ENCODE measurements around the gene ART4.

ART4 gene

DNA sequence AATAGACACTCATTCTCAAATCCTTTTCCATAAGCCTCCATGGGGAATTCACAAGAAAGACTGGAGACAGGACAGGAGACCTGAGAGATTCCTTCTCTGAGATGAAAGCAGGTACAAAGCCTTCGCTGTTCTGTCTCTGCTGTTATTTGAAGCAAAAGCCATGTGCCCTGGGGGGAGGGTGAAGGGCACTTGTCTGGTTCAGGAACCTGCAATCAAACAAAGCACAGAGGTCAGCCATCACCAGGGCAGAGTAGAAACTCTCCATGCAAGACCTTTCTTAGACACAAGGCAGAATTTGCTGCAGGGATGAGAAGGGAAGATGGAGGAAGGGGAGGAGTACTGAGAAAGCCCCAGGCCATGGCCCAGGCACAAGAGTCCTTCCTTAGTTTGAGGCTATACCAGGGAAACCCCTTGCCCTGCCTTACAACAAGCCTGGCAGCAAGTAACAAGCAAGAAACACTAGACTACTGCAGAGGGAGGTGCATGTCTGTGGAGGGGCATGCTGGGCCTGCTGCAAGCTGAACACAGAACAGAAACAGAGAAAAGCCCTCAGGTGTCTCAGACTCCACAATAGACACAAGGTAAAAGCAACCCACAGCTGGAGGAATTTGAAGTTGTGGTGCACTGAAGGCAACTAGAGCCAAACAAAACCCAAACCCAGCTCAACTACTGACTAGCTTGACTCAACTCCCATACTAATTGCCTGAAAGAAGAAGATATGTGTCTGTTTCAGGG is 7.8 kb upstream of the ART4 start:
- DNase-seq (ENCODE audit: low spot score) = no peak

DNA sequence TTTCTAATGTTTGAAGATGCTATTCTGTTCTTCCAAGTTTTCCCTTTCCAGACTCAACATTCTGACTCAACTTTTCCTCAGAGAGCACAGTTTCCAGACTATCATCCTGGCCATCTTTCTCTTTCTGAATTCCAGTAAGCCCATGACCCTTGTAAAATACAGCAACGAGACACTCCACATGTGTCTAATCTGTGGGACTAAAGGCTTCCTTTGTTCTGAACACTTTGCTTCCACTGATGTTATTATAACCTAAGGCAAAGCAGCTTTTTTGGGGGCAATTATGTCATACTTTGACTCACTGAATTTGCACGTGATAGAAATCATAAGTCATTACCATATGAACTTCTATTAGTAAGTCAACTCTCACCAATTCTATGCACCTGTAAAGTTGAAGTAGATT is 6.3 kb upstream of the ART4 start:
- no peak for DNase-seq (ENCODE audit: low spot score)

DNA sequence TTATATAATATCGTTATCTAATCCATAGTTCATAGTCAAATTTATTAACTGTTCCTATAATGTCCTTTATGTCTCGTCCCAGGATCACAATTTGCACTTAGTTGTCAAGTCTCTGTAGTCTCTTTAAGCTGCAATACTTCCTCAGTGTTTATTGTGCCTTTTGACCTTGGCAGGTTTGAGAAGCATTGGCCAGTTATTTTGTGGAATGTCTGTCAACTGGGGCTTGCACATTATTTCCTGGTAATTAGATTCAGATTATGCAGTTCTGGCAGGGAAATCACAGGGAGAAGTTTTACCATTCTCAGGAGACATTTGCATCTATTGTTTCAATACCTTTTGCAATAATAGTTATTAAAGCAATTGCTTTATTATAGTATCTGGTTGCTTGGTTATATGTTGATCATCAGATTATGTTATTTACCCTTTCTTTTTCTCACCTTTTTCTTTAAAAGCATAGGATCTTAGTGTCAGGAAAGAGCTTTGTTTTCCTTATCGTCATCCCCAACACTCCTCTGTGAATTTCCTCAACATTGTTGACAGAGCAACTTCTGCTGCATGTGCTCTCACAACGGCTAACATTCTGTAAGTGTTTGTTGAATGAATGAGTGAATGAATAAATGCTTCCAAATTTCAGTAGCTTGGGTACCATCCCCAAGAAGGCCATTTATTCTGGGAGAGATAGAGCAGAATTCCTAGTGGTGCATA is 3.7 kb upstream of the ART4 start:
- no peak for DNase-seq (ENCODE audit: low spot score)

DNA sequence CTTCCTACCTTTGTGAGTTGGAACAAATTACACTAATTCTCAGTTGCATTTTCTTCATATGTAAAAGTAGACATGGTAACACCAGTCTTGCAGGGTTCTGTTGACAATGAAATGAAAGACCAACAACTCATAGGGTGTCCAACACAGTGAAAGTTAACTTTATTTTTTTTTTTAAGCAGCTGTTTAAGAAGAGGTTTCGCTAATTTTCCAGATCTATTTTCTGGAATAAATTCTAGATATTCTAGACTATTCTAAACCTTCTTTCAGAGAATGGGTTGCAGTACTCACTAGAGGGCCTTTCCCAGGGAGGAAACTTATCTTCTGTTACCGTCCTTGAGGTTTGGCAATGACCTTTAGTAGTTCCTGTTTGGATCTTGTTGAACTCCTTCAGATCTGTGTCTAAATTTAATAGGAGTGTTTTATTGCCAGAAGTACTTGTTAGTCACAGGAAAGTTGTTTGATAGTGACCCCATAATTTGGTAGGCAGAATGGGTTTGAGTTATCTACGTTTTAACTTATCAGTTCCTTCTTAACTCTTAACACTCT is 2.8 kb upstream of the ART4 start:
- no peak for DNase-seq (ENCODE audit: low spot score)

DNA sequence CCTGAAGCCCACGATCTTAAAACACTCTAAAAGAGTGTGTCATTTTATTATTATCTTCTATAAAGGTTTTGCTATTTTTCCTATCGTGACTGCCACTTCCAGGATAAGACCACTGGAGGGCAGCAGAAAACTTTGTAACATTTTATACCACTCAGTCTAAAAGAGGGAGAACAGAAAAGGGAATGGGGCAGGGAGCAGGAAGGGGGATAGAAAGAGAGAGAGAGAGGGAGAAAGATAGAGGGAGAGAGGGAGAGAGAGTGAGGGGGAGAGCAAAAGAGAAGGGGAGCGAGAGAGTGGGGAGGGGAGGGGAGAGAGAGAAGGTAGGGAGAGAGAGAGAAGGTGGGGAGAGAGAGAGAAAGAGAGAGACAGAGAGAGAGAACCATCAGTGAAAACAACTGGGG is 2.0 kb upstream of the ART4 start:
- DNase-seq (ENCODE audit: low spot score) = peak; percentile 55

DNA sequence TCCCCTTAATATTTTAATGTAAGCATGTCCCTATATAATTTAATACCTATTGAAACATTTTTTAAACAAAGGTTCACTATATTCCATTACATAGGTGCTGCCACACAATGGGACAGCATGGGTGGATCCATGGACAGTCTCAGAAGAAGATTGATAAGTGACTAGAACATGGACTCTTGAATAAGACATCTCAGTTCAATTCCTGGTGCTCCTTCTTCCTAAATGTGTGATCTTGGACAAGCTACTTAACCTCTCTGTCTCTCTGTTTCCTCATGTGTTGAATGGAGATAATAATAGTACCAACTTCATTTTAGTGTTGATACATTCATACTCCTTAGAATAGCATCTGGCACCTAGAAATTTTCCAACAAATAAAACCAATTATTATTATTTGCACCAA is 1.1 kb upstream of the ART4 start:
- no peak for DNase-seq (ENCODE audit: low spot score)

DNA sequence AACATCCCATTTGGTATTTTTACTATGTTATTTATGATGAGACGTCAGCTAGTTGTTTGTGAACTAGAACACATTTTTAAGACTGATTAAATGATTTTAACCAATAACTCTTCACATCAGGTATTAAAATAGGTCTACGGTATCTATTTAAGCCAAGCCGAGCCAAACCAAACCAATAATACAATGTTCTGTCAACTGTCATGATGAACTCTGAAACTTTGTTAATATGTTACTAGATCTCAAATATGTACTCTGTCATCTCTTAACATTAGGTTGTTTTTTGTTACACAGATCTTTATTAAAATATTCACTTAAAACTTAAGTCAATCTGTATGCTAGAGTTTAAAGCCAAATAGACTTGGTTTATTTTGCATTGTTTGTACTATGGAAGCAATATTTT is 1.0 kb downstream of the ART4 start:
- no peak for DNase-seq (ENCODE audit: low spot score)

DNA sequence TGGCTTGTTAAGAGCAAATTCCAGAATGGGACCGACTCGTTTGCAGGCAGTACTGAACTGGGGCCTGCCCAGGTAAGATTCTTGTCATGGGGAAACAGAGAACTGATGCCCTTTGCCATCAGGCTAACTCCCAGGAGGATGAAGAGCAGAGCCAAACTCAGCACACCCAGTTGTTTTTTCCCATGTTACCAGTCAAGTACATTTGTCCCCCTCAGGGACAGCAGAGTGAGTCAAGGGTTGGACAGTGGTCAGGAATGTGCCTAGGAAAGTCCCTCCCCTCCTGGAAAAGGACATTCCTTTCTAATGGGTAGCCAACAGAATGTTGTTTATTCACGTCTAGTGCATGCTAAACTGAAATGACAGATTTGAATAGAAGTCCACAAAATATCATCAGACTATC is 1.6 kb downstream of the ART4 start:
- DNase-seq (ENCODE audit: low spot score) = peak; percentile 24

DNA sequence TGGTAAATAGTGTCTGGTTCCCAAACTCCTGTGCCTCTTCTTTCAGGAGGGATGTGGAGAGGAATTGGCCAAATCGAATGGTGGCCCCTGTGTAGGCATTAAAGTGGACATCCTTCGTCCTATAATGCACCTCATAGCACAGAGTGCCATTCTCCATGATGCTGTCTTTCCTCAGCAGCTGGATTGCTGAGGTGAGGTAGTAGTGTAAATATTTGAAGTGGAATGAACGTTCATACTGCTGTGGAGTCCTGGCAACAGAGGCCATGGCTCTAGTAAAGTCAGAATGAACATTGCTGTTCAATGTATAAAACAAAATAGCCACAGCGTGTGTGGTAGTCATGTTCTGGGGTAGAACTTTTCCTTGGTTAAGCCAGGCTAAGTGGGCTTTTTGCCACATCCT is 2.7 kb downstream of the ART4 start:
- no peak for DNase-seq (ENCODE audit: low spot score)

DNA sequence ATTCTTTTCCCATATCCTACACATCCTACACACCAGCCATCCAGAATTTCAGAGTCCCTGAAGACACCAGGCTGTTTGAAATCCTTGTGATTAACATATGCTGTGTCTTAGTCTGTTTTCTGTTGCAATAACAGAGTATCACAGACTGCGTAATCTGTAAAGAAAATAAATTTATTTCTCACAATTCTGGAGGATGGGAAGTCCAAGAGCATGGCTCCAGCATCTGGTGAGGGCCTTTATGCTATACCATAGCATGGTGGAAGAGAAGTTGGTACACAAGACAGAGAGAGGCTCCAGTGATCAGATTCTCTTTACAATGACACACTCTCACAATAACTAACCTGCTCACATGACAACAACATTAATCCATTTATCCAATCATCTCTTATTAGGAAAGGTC is 4.1 kb downstream of the ART4 start:
- no peak for DNase-seq (ENCODE audit: low spot score)

DNA sequence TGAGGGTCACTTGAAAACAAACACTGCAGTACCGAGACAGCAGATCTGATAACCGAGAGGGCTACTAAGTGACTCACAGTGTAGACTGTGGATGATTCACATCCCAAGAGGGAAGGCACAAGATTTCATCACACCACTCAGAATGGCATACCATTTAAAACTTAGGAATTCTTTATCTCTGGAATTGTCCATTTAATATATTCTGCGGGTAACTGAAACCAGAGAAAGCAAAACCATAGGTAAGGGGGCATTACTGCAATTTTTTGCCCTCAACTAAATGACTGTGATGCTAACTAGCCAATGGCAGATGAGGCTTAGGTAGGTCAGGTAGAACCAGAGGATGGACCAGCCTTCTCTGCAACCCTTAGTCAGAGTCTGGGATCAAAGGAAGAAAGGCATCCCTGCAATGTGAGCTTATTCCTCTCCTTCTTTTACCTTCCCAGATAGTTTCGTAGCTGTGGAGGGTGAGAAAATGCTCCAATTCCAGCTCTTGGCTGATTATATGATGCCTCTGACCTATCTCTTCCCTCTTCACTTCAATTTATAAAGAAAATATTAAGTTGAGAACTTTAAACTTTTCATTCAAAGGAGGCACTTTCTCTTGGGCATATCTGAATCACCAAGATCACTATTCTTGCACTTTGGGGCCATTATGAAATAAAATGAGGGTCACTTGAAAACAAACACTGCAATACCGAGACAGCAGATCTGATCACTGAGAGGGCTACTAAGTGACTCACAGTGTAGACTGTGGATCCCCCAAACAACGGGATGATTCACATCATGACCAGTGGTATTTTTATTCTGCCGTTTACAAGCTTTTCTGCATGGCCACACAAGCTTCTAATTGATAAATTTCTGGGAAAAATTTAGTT is 6.8 kb downstream of the ART4 start:
- peak; percentile 65 for DNase-seq (ENCODE audit: low spot score)

DNA sequence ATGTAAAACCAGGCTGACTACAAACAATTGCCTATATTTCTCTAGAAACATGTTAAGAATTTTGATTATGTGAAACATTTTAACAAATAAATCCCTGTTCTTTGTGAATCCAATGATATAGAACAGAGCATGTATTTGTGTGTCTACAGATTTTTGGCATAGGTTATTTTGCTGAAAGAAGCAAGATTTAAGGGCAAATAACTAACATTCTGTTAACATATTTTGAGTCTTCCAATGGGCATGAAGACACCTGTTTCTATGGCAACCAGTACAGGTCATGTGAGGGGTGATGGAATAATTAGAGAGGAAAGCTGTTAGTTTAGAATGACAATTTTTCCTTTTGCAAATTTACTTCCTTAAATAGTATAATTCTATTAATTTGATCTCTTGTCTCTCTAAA is 8.8 kb downstream of the ART4 start:
- DNase-seq (ENCODE audit: low spot score) = no peak

DNA sequence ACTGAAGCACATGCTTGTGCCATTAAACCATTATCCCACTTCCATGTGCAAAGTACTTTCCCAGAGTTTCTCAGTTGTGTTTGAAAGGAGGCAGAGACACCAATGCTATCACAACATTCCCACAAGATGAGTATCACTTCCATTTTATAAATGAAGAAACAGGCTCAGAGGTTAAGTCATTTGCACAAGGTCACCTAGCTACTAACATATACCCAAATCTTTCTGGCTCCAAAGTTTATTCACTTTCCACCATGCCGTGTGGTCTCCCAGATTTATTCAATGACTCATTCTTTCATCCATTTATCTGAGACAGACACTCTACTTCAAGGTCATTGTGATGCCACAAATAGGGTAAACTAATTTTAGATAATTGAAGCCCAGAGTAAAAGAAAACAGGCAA is 9.4 kb downstream of the ART4 start:
- DNase-seq (ENCODE audit: low spot score) = no peak

DNA sequence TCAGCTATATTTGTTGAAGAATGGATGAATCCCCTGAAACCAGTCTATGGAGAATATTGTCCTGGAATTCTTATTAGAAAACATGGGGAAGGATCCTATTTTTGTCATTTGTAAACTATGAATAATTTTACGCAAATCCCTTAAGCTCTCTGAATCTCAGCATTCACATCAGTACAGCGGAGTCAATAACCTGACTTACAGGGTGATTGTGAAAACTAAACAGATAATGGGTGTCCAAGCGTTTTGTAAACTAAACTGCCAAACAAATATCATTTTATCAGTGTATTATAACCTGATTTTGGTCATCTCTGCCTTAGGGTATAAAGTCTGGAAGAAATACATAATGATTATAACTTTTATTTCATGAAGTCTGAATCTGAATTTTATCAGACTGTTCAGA is 10.0 kb downstream of the ART4 start:
- DNase-seq (ENCODE audit: low spot score) = no peak

DNA sequence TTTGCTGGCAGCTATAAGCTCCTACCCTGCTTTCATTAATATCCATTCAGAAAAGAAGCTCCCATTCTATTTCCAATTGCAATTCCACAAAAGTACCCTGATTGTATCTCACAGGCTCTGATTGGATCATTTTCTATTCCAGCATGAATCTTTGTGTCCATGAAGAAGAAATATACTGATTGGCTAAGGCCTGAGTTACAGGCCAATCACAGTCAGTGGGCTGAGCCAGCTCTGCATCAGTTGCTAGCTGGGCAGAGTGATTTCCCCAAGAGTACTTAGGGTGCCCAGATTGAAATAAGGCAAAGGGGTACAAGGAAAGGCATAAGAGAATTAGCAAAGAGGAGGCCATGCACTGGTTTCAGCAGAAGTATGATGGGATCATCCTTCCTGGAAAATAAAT is 14.4 kb downstream of the ART4 start:
- no peak for DNase-seq (ENCODE audit: low spot score)

DNA sequence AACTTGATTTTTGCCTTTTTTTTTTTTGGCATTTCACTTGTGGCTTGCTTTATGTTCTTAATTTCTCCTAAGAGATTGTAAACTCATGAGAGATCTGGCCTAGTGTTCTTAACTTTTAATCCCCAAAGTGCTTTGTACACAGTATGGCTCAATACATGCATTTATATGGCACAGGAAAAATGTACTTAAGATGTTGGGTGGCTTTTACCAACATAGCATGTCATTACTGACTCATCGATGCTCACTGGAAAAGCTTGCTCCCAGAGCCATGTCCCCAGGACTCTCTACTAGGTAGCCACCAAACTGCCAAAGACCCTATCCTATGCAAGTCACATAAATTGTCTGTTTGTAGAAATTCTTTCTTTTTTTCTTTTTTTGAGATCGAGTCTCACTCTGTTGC is 16.3 kb downstream of the ART4 start:
- DNase-seq (ENCODE audit: low spot score) = no peak

DNA sequence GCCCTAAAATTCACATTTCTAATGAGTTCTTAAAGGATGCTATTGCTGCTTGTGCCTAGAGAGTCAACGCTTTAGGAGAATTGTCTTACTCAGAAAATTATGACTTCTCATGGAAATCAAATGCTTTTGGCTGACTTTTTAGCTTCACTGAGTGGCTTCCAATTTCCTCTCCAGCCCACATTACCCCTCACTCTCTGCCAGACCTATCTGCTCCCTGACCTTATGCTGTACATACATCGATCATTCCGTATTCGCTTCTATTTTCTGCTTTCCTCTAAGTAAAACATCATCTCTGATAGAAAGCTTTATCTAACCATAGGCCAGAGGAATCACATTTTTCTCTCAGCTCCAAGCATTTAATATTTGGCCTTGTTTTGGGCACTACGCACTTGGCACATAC is 16.8 kb downstream of the ART4 start:
- DNase-seq (ENCODE audit: low spot score) = no peak

DNA sequence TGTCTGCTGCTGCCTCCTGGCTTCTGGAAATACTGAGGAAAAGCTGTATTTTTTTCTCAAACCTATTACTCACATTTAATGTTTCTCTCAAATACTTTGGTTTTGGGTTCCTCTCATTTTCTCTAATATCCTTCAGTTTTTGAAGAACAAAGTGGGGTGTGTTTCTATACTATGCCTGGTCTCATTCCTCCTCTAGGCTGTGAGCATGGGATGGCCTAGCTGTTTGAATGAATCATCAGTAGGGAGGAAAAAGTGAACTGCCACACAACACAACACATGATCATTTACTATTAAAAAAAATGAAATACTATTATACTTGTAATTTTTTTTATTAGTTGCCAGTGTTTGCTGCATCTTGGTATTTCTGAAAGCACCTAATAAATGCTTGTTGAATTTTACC is 18.1 kb downstream of the ART4 start:
- DNase-seq (ENCODE audit: low spot score) = no peak

DNA sequence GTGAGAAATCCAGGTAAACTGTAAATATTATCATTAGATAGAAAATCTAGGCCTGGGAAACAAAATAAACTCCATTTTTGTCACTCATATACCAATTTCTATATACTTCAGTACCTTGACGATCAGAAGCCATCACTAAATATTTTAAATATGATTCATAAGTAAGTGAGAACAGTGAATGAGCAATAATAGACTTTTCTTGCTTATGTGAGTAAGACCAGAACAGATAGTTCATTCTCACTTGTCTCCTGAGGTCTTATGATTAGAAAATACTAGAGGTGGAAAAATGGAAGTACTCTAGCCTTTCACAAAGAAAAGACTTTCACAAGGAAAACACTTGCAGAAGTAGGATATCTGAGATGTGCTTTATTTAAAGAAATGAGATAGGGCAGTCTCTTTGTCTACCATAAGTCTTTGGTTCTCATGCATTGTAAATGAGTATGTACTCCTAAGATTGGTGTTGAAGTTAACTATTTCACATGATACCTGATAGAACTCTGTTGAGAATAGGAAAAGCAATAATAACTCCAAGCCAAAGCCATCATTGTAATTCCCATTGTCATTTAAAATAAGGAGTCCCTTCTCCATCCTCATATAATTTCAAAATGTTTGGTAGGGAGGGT is 19.2 kb downstream of the ART4 start:
- DNase-seq (ENCODE audit: low spot score) = no peak

DNA sequence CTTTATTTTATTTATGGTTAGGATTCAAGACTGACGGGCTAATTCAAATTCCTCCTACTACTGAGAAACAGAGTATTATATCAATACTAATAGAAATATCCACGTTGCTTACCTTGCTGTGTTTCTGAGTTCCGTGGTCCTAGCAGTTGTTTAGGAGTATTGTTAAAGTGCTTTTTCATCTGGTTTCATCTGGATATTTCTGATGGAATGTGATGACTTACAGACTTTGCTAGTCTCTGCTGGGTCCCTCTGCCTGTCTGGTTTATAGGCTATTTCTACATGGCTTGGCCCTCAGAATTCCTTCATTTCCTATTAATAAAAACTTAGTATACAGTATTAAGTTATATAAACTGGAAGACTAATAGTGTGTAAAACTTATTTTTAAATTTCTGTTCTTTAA is 29.3 kb downstream of the ART4 start, which contains the start of gene SMCO3:
TSS of gene SMCO3 (minus strand) at position 169 of the 400 bp plus-strand sequence. CDS start 7,502 bp downstream, outside the sequence.
- DNase-seq (ENCODE audit: low spot score) = no peak

DNA sequence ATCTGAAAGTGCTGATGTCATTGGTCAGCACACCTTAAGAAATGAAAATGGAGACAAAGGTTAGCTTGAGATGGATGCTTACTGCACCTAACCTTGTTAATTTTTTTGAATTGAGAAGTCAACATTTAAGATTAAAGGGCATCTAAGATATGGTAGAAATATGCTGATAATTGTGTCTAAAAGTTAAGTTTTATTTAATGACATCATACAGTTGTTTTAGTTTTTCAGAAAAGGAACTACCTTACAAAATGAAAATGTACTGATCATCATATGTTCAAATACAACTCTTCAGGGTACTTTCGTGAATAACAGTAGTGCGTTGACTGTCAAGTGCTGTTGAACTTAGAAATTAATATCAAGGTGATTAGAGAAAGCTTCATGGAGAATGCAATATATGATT is 31.8 kb downstream of the ART4 start:
- DNase-seq (ENCODE audit: low spot score) = no peak

DNA sequence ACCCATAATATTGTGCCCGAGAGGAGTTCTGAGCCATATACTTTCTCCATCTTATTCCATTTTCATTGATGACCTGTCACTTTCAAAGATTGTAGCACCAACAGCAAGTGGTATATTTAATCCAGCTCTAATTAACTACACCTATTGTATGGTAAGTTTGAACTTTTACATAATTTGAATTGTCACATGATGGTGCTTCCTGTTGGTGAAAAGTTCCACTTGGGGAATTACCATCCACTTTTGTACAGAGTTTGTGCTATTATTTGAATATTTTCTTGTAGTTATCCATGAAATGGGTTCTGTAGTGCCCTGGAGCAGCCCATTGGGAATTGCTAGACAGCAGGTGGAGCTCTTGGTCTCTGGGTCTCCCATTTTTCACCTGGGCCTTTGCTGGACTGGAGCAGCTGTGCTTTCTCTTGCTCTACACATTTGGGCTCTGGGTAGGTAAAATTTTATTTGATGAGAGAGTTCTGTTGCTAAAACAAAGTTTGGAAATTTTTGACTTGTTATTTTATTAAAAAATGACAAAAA is 32.3 kb downstream of the ART4 start:
- DNase-seq (ENCODE audit: low spot score) = no peak
